Neural cell (in vitro differentiated cells): ENCODE data around the gene CRTAC1. TPM values are rescaled to one million over a fixed set of nuclear protein-coding genes. Genes with fewer than 3 reads are reported as not detected.

Experiments
- H2AFZ ChIP-seq: fragments of 200-600, 300-800 bp; sonication (generic), shearing (Covaris generic); 2 replicates; pipeline ENCODE4 v1.6.0; 2014; ENCODE audit warnings: low read depth, mild to moderate bottlenecking, antibody characterized with exemption, low read length, moderate library complexity
- H3F3A ChIP-seq: fragments of 200-600 bp; shearing (Covaris generic); 2 replicates; pipeline ENCODE4 v1.6.1; 2016; ENCODE audit warnings: mild to moderate bottlenecking, moderate library complexity, mixed read lengths, antibody characterized with exemption, low read length; ENCODE audit not compliant: insufficient read depth, poor library complexity, severe bottlenecking
- H3K27ac ChIP-seq: fragments of 200-600, 300-800 bp; sonication (generic), shearing (Covaris generic); 2 replicates; pipeline ENCODE4 v1.5.1; 2014; ENCODE audit warnings: mild to moderate bottlenecking, low read length, moderate library complexity
- H3K27me3 ChIP-seq: fragments of 300-800, 200-600 bp; sonication (generic), shearing (Covaris generic); 2 replicates; pipeline ENCODE4 v1.6.0; 2014; ENCODE audit warnings: mild to moderate bottlenecking, low read depth, low read length, moderate library complexity; ENCODE audit not compliant: insufficient read depth
- H3K36me3 ChIP-seq: fragments of 300-800, 200-600 bp; sonication (generic), shearing (Covaris generic); 2 replicates; pipeline ENCODE4 v1.5.1; 2014; ENCODE audit warnings: mild to moderate bottlenecking, antibody characterized with exemption, low read length, moderate library complexity; ENCODE audit not compliant: insufficient read depth
- H3K4me2 ChIP-seq: fragments of 300-800, 200-600 bp; sonication (generic), shearing (Covaris generic); 2 replicates; pipeline ENCODE4 v1.6.0; 2014; ENCODE audit warnings: mild to moderate bottlenecking, low read length
- H3K4me3 ChIP-seq: fragments of 300-800, 200-600 bp; sonication (generic), shearing (Covaris generic); 2 replicates; pipeline ENCODE4 v1.5.1; 2014; ENCODE audit warnings: mild to moderate bottlenecking, low read length, moderate library complexity
- H3K79me2 ChIP-seq: fragments of 200-600 bp; shearing (Covaris generic); replicated peaks from 2 replicates; pipeline ENCODE4 v1.6.0; 2014; ENCODE audit warnings: mild to moderate bottlenecking, low read length, moderate library complexity; ENCODE audit not compliant: insufficient read depth
- H3K9ac ChIP-seq: fragments of 300-800, 200-600 bp; sonication (generic), shearing (Covaris generic); 2 replicates; pipeline ENCODE4 v1.6.1; 2016; ENCODE audit warnings: mild to moderate bottlenecking, low read length, mixed read lengths
- H3K9me2 ChIP-seq: fragments of 200-600 bp; shearing (Covaris generic); 2 replicates; pipeline ENCODE4 v1.6.1; 2016; ENCODE audit warnings: mild to moderate bottlenecking, low read length, mixed read lengths; ENCODE audit not compliant: insufficient read depth
- H3K9me3 ChIP-seq: fragments of 200-600, 300-800 bp; sonication (generic), shearing (Covaris generic); 2 replicates; pipeline ENCODE4 v1.6.1; 2016; ENCODE audit warnings: mild to moderate bottlenecking, mixed run types, low read length, moderate library complexity, mixed read lengths
- H4K20me1 ChIP-seq: fragments of 200-600 bp; shearing (Covaris generic); 2 replicates; pipeline ENCODE4 v1.6.1; 2016; ENCODE audit warnings: mild to moderate bottlenecking, mixed run types; ENCODE audit not compliant: insufficient read depth
- CTCF ChIP-seq: fragments of 450-650 bp; IDR thresholded peaks from 2 replicates; pipeline ENCODE4 v1.5.1; 2014; ENCODE audit warnings: antibody characterized with exemption, mild to moderate bottlenecking, moderate library complexity; ENCODE audit not compliant: poor library complexity, severe bottlenecking
- EP300 ChIP-seq: fragments of 450-650 bp; conservative IDR thresholded peaks from 2 replicates; pipeline ENCODE4 v1.6.1; 2014; ENCODE audit warnings: antibody characterized with exemption, mild to moderate bottlenecking, moderate library complexity; ENCODE audit not compliant: poor library complexity, severe bottlenecking
- EZH2 ChIP-seq: fragments of 200-600, 300-800 bp; shearing (Covaris generic), sonication (generic); IDR thresholded peaks from 2 replicates; pipeline ENCODE4 v1.6.1; 2014; ENCODE audit warnings: antibody characterized with exemption, low read length, borderline replicate concordance, mild to moderate bottlenecking; ENCODE audit not compliant: insufficient read depth, poor library complexity, severe bottlenecking
- MXI1 ChIP-seq: fragments of 450-650 bp; conservative IDR thresholded peaks from 2 replicates; pipeline ENCODE4 v1.6.1; 2014; ENCODE audit warnings: antibody characterized with exemption, mild to moderate bottlenecking; ENCODE audit not compliant: poor library complexity, severe bottlenecking
- POLR2AphosphoS5 ChIP-seq: IDR thresholded peaks from 2 replicates; pipeline ENCODE4 v1.6.1; 2012
- RAD21 ChIP-seq: fragments of 450-650 bp; conservative IDR thresholded peaks from 2 replicates; pipeline ENCODE4 v1.6.1; 2014; ENCODE audit warnings: antibody characterized with exemption, mild to moderate bottlenecking, moderate library complexity
- REST ChIP-seq: IDR thresholded peaks from 2 replicates; pipeline ENCODE4 v1.6.1; 2012; ENCODE audit warnings: borderline replicate concordance
- SMC3 ChIP-seq: fragments of 450-650 bp; conservative IDR thresholded peaks from 2 replicates; pipeline ENCODE4 v1.6.1; 2014; ENCODE audit warnings: antibody characterized with exemption, mild to moderate bottlenecking, moderate library complexity; ENCODE audit not compliant: poor library complexity
- TAF1 ChIP-seq: IDR thresholded peaks from 2 replicates; pipeline ENCODE4 v1.6.1; 2012; ENCODE audit warnings: low read depth
- polyA plus RNA-seq: library from polyadenylated mRNA; depleted of rRNA; stranded (reverse); fragments of >200 nt; gene quantifications from 2 replicates; pipeline ENCODE4 v1.2.3, GENCODE V29; 2014

Gene CRTAC1
- polyA plus RNA-seq, 1 donor from 2014 or later, result 1.1 TPM

- H3K36me3 ChIP-seq, result no peaks in the 10 kb centered on the region
- no peak overlapping the region for H2AFZ ChIP-seq
- no peak overlapping the region for H3K27ac ChIP-seq
- TF ChIP-seq MXI1, result no peak
- TF ChIP-seq RAD21, result no peak
- no peak for TF ChIP-seq TAF1
- TF ChIP-seq CTCF, result no peak
- no peak for TF ChIP-seq SMC3
- no peak for TF ChIP-seq REST
- no peak for TF ChIP-seq EZH2
- no peak for TF ChIP-seq EP300
- no peak for TF ChIP-seq POLR2AphosphoS5
- H3K9me3 ChIP-seq, result no peaks in the 10 kb centered on the region
- H3K79me2 ChIP-seq, result no peaks in the 10 kb centered on the region
- no peaks in the 10 kb centered on the region for H3K27me3 ChIP-seq
- no peak overlapping the region for H3K9ac ChIP-seq
- H3K4me3 ChIP-seq, result no peak overlapping the region
- no peaks in the 10 kb centered on the region for H4K20me1 ChIP-seq
- H3K9me2 ChIP-seq, result no peaks in the 10 kb centered on the region
- no peaks in the 10 kb centered on the region for H3F3A ChIP-seq
- no peak overlapping the region for H3K4me2 ChIP-seq
Measured at GRCh38 chr10:97925308-97925938, 105.0 kb downstream of the CRTAC1 start.

- H4K20me1 ChIP-seq, result no peaks in the 10 kb centered on the region
- no peak overlapping the region for H3K4me2 ChIP-seq
- no peak overlapping the region for H3K4me3 ChIP-seq
- H2AFZ ChIP-seq, result no peak overlapping the region
- no peaks in the 10 kb centered on the region for H3K9me2 ChIP-seq
- no peaks in the 10 kb centered on the region for H3K9me3 ChIP-seq
- H3K27ac ChIP-seq, result no peak overlapping the region
- no peaks in the 10 kb centered on the region for H3K36me3 ChIP-seq
- no peaks in the 10 kb centered on the region for H3K79me2 ChIP-seq
- no peaks in the 10 kb centered on the region for H3F3A ChIP-seq
- H3K27me3 ChIP-seq, result no peaks in the 10 kb centered on the region
- no peak for TF ChIP-seq EP300
- no peak for TF ChIP-seq CTCF
- no peak for TF ChIP-seq MXI1
- no peak for TF ChIP-seq POLR2AphosphoS5
- no peak for TF ChIP-seq TAF1
- TF ChIP-seq RAD21, result no peak
- TF ChIP-seq SMC3, result no peak
- TF ChIP-seq EZH2, result no peak
- TF ChIP-seq REST, result no peak
- H3K9ac ChIP-seq, result no peak overlapping the region
Measured at GRCh38 chr10:97924678-97925077, 105.7 kb downstream of the CRTAC1 start.
